ENCODE measurements around the gene TMEM248.

DNA sequence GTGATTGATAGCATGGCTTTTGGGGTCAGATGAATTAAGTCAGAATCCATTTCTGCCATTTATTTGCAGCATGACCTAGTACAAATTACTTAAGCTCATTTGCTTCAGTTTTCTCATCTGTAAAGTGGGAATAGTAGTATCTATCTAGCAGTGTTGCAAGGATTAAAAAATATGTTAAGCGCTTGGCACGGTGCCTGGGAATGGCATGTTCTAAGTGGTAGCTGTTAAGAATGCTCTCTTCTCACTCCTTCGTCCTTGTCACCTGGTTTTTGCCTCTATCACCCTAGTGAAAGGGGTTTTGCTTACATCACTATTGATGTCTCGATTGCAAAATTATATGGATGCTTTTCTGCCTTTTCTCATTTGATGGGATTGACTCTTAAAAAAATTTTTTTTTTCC is 7.4 kb downstream of the TMEM248 start:
- no peak for TF ChIP-seq RAD21 (IDR thresholded peaks at IDR 0.05 in 1 of 2, conservative IDR thresholded peaks at IDR 0.05 in 1 of 2; ENCODE audit: low read depth in 2 of 2, low read length in 2 of 2)
- TF ChIP-seq POLR2AphosphoS5 (IDR thresholded peaks at IDR 0.05; ENCODE audit: low read depth, low read length): no peak
- no peak for TF ChIP-seq POLR2A (IDR thresholded peaks at IDR 0.05; ENCODE audit: control extremely low read depth in 1 of 2, low read depth in 2 of 2, low read length in 2 of 2)
- no peak for TF ChIP-seq TBP (IDR thresholded peaks at IDR 0.05; ENCODE audit: low read depth, low read length)
- no peak for TF ChIP-seq RBBP5 (IDR thresholded peaks at IDR 0.05; ENCODE audit: borderline replicate concordance, low read depth, low read length)
- TF ChIP-seq CTCF (IDR thresholded peaks at IDR 0.05; ENCODE audit: control extremely low read depth in 1 of 3, insufficient read depth in 1 of 3, low read depth in 1 of 3, low read length in 3 of 3): no peak
- no peak for TF ChIP-seq CHD2 (IDR thresholded peaks at IDR 0.05; ENCODE audit: low read length)

Data from H1 (cell line).